H9 (cell line): ENCODE measurements around the gene DDX49. TPM values are rescaled to one million over a fixed set of nuclear protein-coding genes. Genes with fewer than 3 reads are reported as not detected.
A peak's percentile ranks its signal among the peaks of the same experiment; 100 is the strongest.

ENCODE experiments used
- DNase-seq: peaks from one replicate; pipeline ENCODE4 v3.0.0-alpha.2; 2017
- H2AFZ ChIP-seq: one replicate; pipeline ENCODE4 v1.6.1; 2013; ENCODE audit warnings: mild to moderate bottlenecking, low read length, control low read depth, moderate library complexity
- H2AK5ac ChIP-seq: 2 replicates; pipeline ENCODE4 v1.6.1; 2013; ENCODE audit warnings: low read length, control low read depth, mixed read lengths; ENCODE audit not compliant: insufficient read length
- H2BK120ac ChIP-seq: one replicate; pipeline ENCODE4 v1.6.1; 2013; ENCODE audit warnings: low read depth, mild to moderate bottlenecking, low read length, control low read depth, inconsistent platforms; ENCODE audit not compliant: poor library complexity, severe bottlenecking
- H2BK12ac ChIP-seq: 2 replicates; pipeline ENCODE4 v1.6.1; 2013; ENCODE audit warnings: low read length, control low read depth, mixed read lengths, low read depth; ENCODE audit not compliant: insufficient read length
- H2BK15ac ChIP-seq: 2 replicates; pipeline ENCODE4 v1.6.1; 2013; ENCODE audit warnings: low read depth, low read length, control low read depth
- H2BK20ac ChIP-seq: one replicate; pipeline ENCODE4 v1.6.1; 2013; ENCODE audit warnings: low read depth, mild to moderate bottlenecking, low read length, control low read depth, inconsistent platforms; ENCODE audit not compliant: poor library complexity, severe bottlenecking
- H2BK5ac ChIP-seq: 2 replicates; pipeline ENCODE4 v1.6.1; 2013; ENCODE audit warnings: low read length, control low read depth, mixed read lengths; ENCODE audit not compliant: insufficient read length
- H3K14ac ChIP-seq: 2 replicates; pipeline ENCODE4 v1.6.1; 2013; ENCODE audit warnings: low read length, control low read depth; ENCODE audit not compliant: insufficient read depth
- H3K18ac ChIP-seq: 2 replicates; pipeline ENCODE4 v1.6.1; 2013; ENCODE audit warnings: low read depth, mild to moderate bottlenecking, mixed read lengths, low read length, control low read depth; ENCODE audit not compliant: insufficient read length
- H3K23ac ChIP-seq: 2 replicates; pipeline ENCODE4 v1.6.1; 2013; ENCODE audit warnings: low read length, control low read depth, mixed read lengths, low read depth; ENCODE audit not compliant: insufficient read length
- H3K23me2 ChIP-seq: 2 replicates; pipeline ENCODE4 v1.6.1; 2013; ENCODE audit warnings: low read depth, mild to moderate bottlenecking, mixed read lengths, low read length, control low read depth; ENCODE audit not compliant: insufficient read length, poor library complexity, severe bottlenecking
- H3K27ac ChIP-seq: 2 replicates; pipeline ENCODE4 v1.5.1; 2013; ENCODE audit warnings: low read length, control low read depth, mixed read lengths, low read depth; ENCODE audit not compliant: insufficient read length
- H3K27me3 ChIP-seq: 2 replicates; pipeline ENCODE4 v1.6.1; 2013; ENCODE audit warnings: low read length, control low read depth, inconsistent platforms; ENCODE audit not compliant: insufficient read depth
- H3K4ac ChIP-seq: 2 replicates; pipeline ENCODE4 v1.6.1; 2013; ENCODE audit warnings: low read depth, mild to moderate bottlenecking, control low read depth, inconsistent platforms, low read length, moderate library complexity
- H3K4me1 ChIP-seq: 2 replicates; pipeline ENCODE4 v1.6.1; 2013; ENCODE audit warnings: low read length, control low read depth, inconsistent platforms; ENCODE audit not compliant: insufficient read depth
- H3K4me2 ChIP-seq: 2 replicates; pipeline ENCODE4 v1.6.1; 2013; ENCODE audit warnings: low read length, control low read depth, mixed read lengths; ENCODE audit not compliant: insufficient read length, insufficient read depth
- H3K56ac ChIP-seq: 2 replicates; pipeline ENCODE4 v1.6.1; 2013; ENCODE audit warnings: low read depth, mild to moderate bottlenecking, mixed read lengths, low read length, control low read depth; ENCODE audit not compliant: insufficient read length
- H3K79me1 ChIP-seq: 2 replicates; pipeline ENCODE4 v1.6.1; 2013; ENCODE audit warnings: low read depth, mild to moderate bottlenecking, moderate library complexity, low read length, control low read depth, inconsistent platforms; ENCODE audit not compliant: insufficient read depth, poor library complexity, severe bottlenecking
- H3K79me2 ChIP-seq: 2 replicates; pipeline ENCODE4 v1.6.1; 2013; ENCODE audit warnings: low read length, control low read depth, inconsistent platforms; ENCODE audit not compliant: insufficient read depth
- H3K9ac ChIP-seq: 2 replicates; pipeline ENCODE4 v1.6.1; 2013; ENCODE audit warnings: low read length, control low read depth, mixed read lengths; ENCODE audit not compliant: insufficient read length; ENCODE audit errors: extremely low read depth
- H3K9me3 ChIP-seq: one replicate; pipeline ENCODE4 v1.6.1; 2013; ENCODE audit warnings: low read depth, low read length, inconsistent platforms; ENCODE audit not compliant: control insufficient read depth
- H3T11ph ChIP-seq: one replicate; pipeline ENCODE4 v1.6.1; 2013; ENCODE audit warnings: mild to moderate bottlenecking, low read length, control low read depth, inconsistent platforms
- H4K20me1 ChIP-seq: one replicate; pipeline ENCODE4 v1.6.1; 2013; ENCODE audit not compliant: control insufficient read depth, insufficient read length, insufficient read depth
- H4K5ac ChIP-seq: 2 replicates; pipeline ENCODE4 v1.6.1; 2013; ENCODE audit warnings: low read depth, mild to moderate bottlenecking, mixed read lengths, low read length, control low read depth; ENCODE audit not compliant: insufficient read length
- H4K8ac ChIP-seq: replicated peaks from 2 replicates; pipeline ENCODE4 v1.6.1; 2013; ENCODE audit warnings: low read length, control low read depth, mixed read lengths, low read depth; ENCODE audit not compliant: insufficient read length
- H4K91ac ChIP-seq: 2 replicates; pipeline ENCODE4 v1.6.1; 2013; ENCODE audit warnings: low read depth, mild to moderate bottlenecking, moderate library complexity, mixed read lengths, low read length, control low read depth; ENCODE audit not compliant: insufficient read length
- H3K27ac Mint-ChIP-seq, 3 experiments: 2 replicates in 2 of 3; 3 replicates in 1 of 3; pipeline ENCODE4 v1.8.0; 2020 to 2021; ENCODE audit warnings: mixed read lengths in 3 of 3, mild to moderate bottlenecking in 1 of 3, moderate library complexity in 1 of 3
- H3K27me3 Mint-ChIP-seq: 2 replicates; pipeline ENCODE4 v1.8.0; 2021; ENCODE audit warnings: low read depth, mild to moderate bottlenecking, moderate library complexity, mixed read lengths
- H3K36me3 Mint-ChIP-seq, 3 experiments: 2 replicates in 2 of 3; 3 replicates in 1 of 3; pipeline ENCODE4 v1.8.0; 2020 to 2021; ENCODE audit warnings: low read depth in 3 of 3, mixed read lengths in 3 of 3; ENCODE audit not compliant: insufficient read depth in 1 of 3
- H3K4me1 Mint-ChIP-seq, 2 experiments: 2 replicates each; pipeline ENCODE4 v1.8.0; 2020; ENCODE audit warnings: mixed read lengths in 2 of 2
- H3K4me3 Mint-ChIP-seq, 2 experiments: 2 replicates in 1 of 2; 3 replicates in 1 of 2; pipeline ENCODE4 v1.8.0; 2020 to 2021; ENCODE audit warnings: mild to moderate bottlenecking in 2 of 2, mixed read lengths in 2 of 2, moderate library complexity in 1 of 2
- H3K9me3 Mint-ChIP-seq, 2 experiments: 2 replicates in 1 of 2; 3 replicates in 1 of 2; pipeline ENCODE4 v1.8.0; 2020; ENCODE audit warnings: mild to moderate bottlenecking in 2 of 2, mixed read lengths in 2 of 2, moderate library complexity in 1 of 2
- WGBS: extraction: QIAGEN DNeasy Blood & Tissue Kit; methylation state at CpG from one replicate; pipeline ENCODE4 v1.1.7; 2013; ENCODE audit warnings: missing lambda C conversion rate, low lambda C conversion rate, mixed read lengths; ENCODE audit not compliant: insufficient read length; ENCODE audit errors: extremely low coverage; 5-methylcytosine and 5-hydroxymethylcytosine counted together
- total RNA-seq: library from RNA; stranded (reverse); gene quantifications from 2 replicates; pipeline ENCODE4 v1.2.1, GENCODE V29; 2021
- TF ChIP-seq, protein P1 (sequence below): fragments of 200-600 bp; sonication (generic); conservative IDR thresholded peaks from 3 replicates; pipeline ENCODE4 v1.8.0; 2021; ENCODE audit warnings: antibody characterized with exemption, mild to moderate bottlenecking

Gene DDX49
- total RNA-seq, 1 experiment from 2014 or later: 52.3 TPM

DNA sequence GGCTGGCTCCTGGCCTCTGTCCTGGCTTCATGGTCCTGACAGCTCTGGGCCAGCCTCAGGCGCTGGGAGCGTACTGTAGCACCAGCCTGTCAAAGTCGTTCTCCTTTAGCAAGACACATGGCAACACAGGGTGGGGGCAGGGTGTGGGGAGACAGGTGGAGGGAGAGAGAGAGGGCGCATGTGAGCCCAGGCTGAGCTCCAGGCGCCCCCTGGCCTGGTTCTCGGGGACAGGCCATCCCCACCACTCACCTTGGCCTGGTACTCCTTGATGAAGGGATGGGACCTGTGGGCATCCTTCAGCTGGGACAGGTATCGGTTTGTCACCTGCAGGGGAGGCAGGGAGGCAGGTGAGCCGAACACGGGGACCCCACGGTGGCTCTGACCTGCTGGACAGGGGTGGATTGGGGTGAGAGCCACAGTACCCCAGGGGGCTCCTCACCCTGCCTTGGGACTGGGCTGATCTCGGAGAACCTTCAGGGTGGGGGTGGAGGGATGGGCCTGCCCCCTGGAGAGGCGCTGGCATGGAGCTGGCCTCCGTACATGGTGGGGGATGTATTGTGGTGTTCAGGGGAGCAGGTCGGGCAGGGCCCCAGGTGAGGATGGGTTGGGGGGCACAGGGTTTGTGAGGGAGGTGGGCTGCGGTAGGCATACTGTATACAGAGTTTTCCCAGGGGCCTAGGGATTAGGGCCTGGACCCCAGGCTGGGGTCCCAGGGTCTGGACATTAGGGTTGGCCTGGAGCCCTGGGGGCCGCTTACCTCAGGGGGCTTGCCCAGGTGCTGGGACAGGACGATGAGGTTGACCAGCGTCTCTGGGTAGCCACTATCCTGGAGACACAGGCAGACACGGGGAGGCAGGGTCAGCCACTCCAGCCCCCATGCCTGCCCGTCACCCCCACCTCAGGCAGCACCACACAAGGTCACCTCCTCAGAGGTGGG is 19.6 kb upstream of the DDX49 start:
- Histone ChIP-seq H2AFZ (no peak overlapping the region), H3K18ac (no peak overlapping the region), H2BK5ac (no peak overlapping the region), H3K9ac (no peak overlapping the region), H3T11ph (no peak overlapping the region), H3K23ac (no peak overlapping the region), H2BK15ac (no peak overlapping the region), H2AK5ac (no peak overlapping the region), H4K91ac (no peak overlapping the region), H3K27ac (no peak overlapping the region), H3K56ac (no peak overlapping the region), H3K14ac (no peak overlapping the region), H3K23me2 (peaks cover 7% of the 10 kb centered on the region), H2BK120ac (no peak overlapping the region), H2BK20ac (no peak overlapping the region), H3K9me3 (no peaks in the 10 kb centered on the region), H3K4ac (no peak overlapping the region), H2BK12ac (no peak overlapping the region), H3K79me2 (no peaks in the 10 kb centered on the region), H4K8ac (no peak overlapping the region), H4K20me1 (no peaks in the 10 kb centered on the region), H3K27me3 (no peaks in the 10 kb centered on the region; the same call in 1 of the 2 replicates), H3K4me1 (no peaks in the 10 kb centered on the region), H4K5ac (no peak overlapping the region), H3K79me1 (no peaks in the 10 kb centered on the region), H3K4me2 (no peak overlapping the region)
- no CpG with 5 or more reads among the region's 20 CpGs for WGBS
- peak; percentile 36 for DNase-seq
- Mint-ChIP-seq H3K9me3 (no peaks in the 10 kb centered on the region; a peak in 1 of 5 replicates), H3K27ac (no peak overlapping the region; a peak in 1 of 7 replicates), H3K4me1 (0 out of 4 replicates have a peak, but pooled peaks cover 0 to 2% of the 10 kb centered on the region in 2 experiments), H3K4me3 (no peak overlapping the region; a peak in 1 of 5 replicates), H3K36me3 (peaks cover 1 to 10% (median 5%) of the 10 kb centered on the region in 3 experiments; a peak in 5 of 7 replicates), H3K27me3 (peaks cover 17% of the 10 kb centered on the region)
- TF ChIP-seq, protein P1, sequence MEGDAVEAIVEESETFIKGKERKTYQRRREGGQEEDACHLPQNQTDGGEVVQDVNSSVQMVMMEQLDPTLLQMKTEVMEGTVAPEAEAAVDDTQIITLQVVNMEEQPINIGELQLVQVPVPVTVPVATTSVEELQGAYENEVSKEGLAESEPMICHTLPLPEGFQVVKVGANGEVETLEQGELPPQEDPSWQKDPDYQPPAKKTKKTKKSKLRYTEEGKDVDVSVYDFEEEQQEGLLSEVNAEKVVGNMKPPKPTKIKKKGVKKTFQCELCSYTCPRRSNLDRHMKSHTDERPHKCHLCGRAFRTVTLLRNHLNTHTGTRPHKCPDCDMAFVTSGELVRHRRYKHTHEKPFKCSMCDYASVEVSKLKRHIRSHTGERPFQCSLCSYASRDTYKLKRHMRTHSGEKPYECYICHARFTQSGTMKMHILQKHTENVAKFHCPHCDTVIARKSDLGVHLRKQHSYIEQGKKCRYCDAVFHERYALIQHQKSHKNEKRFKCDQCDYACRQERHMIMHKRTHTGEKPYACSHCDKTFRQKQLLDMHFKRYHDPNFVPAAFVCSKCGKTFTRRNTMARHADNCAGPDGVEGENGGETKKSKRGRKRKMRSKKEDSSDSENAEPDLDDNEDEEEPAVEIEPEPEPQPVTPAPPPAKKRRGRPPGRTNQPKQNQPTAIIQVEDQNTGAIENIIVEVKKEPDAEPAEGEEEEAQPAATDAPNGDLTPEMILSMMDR: no peak
